ENCODE measurements around the gene CTCFL.

GRCh38 chr20:57499676-57500075 is 25.3 kb downstream of the CTCFL start:
- TF ChIP-seq CTCF (IDR thresholded peaks at IDR 0.05; ENCODE audit: insufficient read depth, low read length): no peak
- no peak for TF ChIP-seq REST (IDR thresholded peaks at IDR 0.05; ENCODE audit: insufficient replicate concordance, low read depth)
- TF ChIP-seq POLR2AphosphoS5 (IDR thresholded peaks at IDR 0.05; ENCODE audit: low read depth): no peak

Data from HL-60 (cell line).